ENCODE data around the gene ADAD2. TPM values are rescaled to one million over a fixed set of nuclear protein-coding genes. Genes with fewer than 3 reads are reported as not detected.

ADAD2 gene
- total and polyA plus RNA-seq, 2 donors (not counting 3 experiments of a cell fraction or from before 2014, with no cell fraction given), result 0.04 TPM; not detected in 1

DNA sequence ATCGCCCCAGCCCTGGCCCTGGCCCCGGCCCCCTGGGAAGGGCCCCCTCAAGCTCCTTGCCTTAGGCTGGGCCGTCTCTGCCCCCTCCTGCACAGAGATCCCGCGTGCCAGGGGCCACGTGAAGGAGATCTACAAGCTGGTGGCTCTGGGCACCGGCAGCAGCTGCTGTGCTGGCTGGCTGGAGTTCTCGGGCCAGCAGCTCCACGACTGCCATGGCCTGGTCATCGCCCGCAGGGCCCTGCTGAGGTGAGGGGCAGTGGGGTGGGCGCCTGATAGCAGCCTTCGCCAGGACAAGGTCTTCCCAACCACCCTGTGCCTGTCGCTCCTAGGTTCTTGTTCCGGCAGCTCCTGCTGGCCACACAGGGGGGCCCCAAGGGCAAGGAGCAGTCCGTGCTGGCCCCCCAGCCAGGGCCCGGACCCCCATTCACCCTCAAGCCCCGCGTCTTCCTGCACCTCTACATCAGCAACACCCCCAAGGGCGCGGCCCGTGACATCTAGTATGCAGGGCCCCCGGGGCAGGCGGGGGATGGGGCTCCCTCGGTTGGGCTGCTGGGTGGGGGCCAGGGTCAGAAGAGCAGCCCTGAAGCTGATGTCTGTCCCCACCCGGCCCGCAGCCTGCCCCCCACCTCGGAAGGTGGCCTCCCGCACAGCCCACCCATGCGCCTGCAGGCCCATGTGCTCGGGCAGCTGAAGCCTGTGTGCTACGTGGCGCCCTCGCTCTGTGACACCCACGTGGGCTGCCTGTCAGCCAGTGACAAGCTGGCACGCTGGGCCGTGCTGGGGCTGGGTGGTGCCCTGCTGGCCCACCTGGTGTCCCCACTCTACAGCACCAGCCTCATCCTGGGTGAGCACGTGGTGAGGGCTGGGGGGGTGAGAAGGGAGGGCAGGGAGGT lies 4.5 kb downstream of the ADAD2 start:
- Histone ChIP-seq H3K9ac (replicated peaks; ENCODE audit: extremely low read depth, insufficient read depth, low read length) (no peak overlapping the region), H2AFZ (ENCODE audit: low read depth, low read length) (no peak overlapping the region), H3K27me3 (ENCODE audit: control insufficient read depth in 2 of 2, insufficient read depth in 2 of 2, low read length in 2 of 2) (no peaks in the 10 kb centered on the region), H3K4me1 (ENCODE audit: control insufficient read depth, extremely low read depth, insufficient read depth, low read length) (no peaks in the 10 kb centered on the region), H3K4me3 (replicated peaks in 1 of 3; ENCODE audit: insufficient read depth in 1 of 3, low read depth in 1 of 3, low read length in 3 of 3) (no peak overlapping the region), H3K4me2 (ENCODE audit: insufficient read depth, low read length) (no peak overlapping the region), H3K36me3 (ENCODE audit: control insufficient read depth in 2 of 2, extremely low read depth in 1 of 2, insufficient read depth in 2 of 2, low read length in 2 of 2) (no peaks in the 10 kb centered on the region), H3K79me2 (ENCODE audit: control insufficient read depth, insufficient read depth, low read length) (no peaks in the 10 kb centered on the region), H4K20me1 (replicated peaks; ENCODE audit: control insufficient read depth, extremely low read depth, insufficient read depth, low read length) (no peaks in the 10 kb centered on the region), H3K9me3 (replicated peaks; ENCODE audit: control insufficient read depth, insufficient read depth, low read length) (no peaks in the 10 kb centered on the region), H3K27ac (ENCODE audit: insufficient read depth, low read depth, low read length) (no peak overlapping the region), H3K9me1 (replicated peaks; ENCODE audit: control insufficient read depth, extremely low read depth, insufficient read depth, low read length) (no peaks in the 10 kb centered on the region)
- no peak for FAIRE-seq
- ChIA-PET CTCF (interaction anchor here (2.0 kb wide), 1 partner anchor 9 kb away, joined by 7 read pairs; the partner anchor contains the start of gene TAF1C), POLR2A (no interaction called here)
- TF ChIP-seq MYC (IDR thresholded peaks at IDR 0.05; ENCODE audit: low read depth, low read length), result no peak
- no peak for DNase-seq (ENCODE audit: low read depth, low spot score)
- BruUV-seq (replicated peaks), result no TSS peak
- intact Hi-C loops (cut with micrococcal nuclease) (no loop called here), dilution Hi-C loops (cut with MboI; ENCODE audit: extremely low pct_ligation_motif_present, low sequenced_read_pairs) (no loop called here)

DNA sequence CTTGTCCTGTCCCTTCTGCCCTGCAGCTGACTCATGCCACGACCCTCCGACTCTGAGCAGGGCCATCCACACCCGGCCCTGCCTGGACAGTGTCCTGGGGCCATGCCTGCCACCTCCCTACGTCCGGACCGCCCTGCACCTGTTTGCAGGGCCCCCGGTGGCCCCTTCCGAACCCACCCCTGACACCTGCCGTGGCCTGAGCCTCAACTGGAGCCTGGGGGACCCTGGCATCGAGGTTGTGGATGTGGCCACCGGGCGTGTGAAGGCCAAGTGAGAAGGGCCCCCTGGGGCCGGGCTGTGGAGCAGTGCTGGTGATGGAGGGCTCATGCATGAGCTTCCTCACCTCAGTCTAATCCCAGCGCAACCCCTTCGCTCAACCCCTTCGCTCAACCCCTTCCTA lies 5.1 kb downstream of the ADAD2 start:
- Histone ChIP-seq H3K4me3 (replicated peaks in 1 of 3; ENCODE audit: insufficient read depth in 1 of 3, low read depth in 1 of 3, low read length in 3 of 3) (no peak overlapping the region), H3K4me2 (ENCODE audit: insufficient read depth, low read length) (no peak overlapping the region), H3K27ac (ENCODE audit: insufficient read depth, low read depth, low read length) (no peak overlapping the region), H3K9me3 (replicated peaks; ENCODE audit: control insufficient read depth, insufficient read depth, low read length) (no peaks in the 10 kb centered on the region), H3K79me2 (ENCODE audit: control insufficient read depth, insufficient read depth, low read length) (no peaks in the 10 kb centered on the region), H3K27me3 (ENCODE audit: control insufficient read depth in 2 of 2, insufficient read depth in 2 of 2, low read length in 2 of 2) (no peaks in the 10 kb centered on the region), H3K9ac (replicated peaks; ENCODE audit: extremely low read depth, insufficient read depth, low read length) (no peak overlapping the region), H3K9me1 (replicated peaks; ENCODE audit: control insufficient read depth, extremely low read depth, insufficient read depth, low read length) (no peaks in the 10 kb centered on the region), H3K36me3 (ENCODE audit: control insufficient read depth in 2 of 2, extremely low read depth in 1 of 2, insufficient read depth in 2 of 2, low read length in 2 of 2) (no peaks in the 10 kb centered on the region), H4K20me1 (replicated peaks; ENCODE audit: control insufficient read depth, extremely low read depth, insufficient read depth, low read length) (no peaks in the 10 kb centered on the region), H3K4me1 (ENCODE audit: control insufficient read depth, extremely low read depth, insufficient read depth, low read length) (no peaks in the 10 kb centered on the region), H2AFZ (ENCODE audit: low read depth, low read length) (no peak overlapping the region)
- DNase-seq (ENCODE audit: low read depth, low spot score) (no peak), FAIRE-seq (no peak)
- ChIA-PET CTCF (interaction anchor here (2.0 kb wide), 1 partner anchor 9 kb away, joined by 7 read pairs; the partner anchor contains the start of gene TAF1C), POLR2A (no interaction called here)
- no peak for TF ChIP-seq FOS (IDR thresholded peaks at IDR 0.05; ENCODE audit: borderline replicate concordance, insufficient read depth, low read length)
- no peak for TF ChIP-seq GATA2 (IDR thresholded peaks at IDR 0.05; ENCODE audit: insufficient read depth, insufficient read length, low read depth, low read length)
- no peak for TF ChIP-seq EZH2 (IDR thresholded peaks at IDR 0.05; ENCODE audit: borderline replicate concordance, low read depth, low read length, severe bottlenecking)
- TF ChIP-seq MYC (IDR thresholded peaks at IDR 0.05; ENCODE audit: low read depth, low read length), result no peak
- TF ChIP-seq, protein P1, sequence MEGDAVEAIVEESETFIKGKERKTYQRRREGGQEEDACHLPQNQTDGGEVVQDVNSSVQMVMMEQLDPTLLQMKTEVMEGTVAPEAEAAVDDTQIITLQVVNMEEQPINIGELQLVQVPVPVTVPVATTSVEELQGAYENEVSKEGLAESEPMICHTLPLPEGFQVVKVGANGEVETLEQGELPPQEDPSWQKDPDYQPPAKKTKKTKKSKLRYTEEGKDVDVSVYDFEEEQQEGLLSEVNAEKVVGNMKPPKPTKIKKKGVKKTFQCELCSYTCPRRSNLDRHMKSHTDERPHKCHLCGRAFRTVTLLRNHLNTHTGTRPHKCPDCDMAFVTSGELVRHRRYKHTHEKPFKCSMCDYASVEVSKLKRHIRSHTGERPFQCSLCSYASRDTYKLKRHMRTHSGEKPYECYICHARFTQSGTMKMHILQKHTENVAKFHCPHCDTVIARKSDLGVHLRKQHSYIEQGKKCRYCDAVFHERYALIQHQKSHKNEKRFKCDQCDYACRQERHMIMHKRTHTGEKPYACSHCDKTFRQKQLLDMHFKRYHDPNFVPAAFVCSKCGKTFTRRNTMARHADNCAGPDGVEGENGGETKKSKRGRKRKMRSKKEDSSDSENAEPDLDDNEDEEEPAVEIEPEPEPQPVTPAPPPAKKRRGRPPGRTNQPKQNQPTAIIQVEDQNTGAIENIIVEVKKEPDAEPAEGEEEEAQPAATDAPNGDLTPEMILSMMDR (IDR thresholded peaks at IDR 0.05; ENCODE audit: extremely low read depth in 1 of 2, insufficient read depth in 1 of 2, low read depth in 1 of 2, low read length in 2 of 2), result no peak
- no peak for TF ChIP-seq JUN (IDR thresholded peaks at IDR 0.05; ENCODE audit: borderline replicate concordance, insufficient read depth, insufficient read length, low read depth)
- TF ChIP-seq, protein P2, sequence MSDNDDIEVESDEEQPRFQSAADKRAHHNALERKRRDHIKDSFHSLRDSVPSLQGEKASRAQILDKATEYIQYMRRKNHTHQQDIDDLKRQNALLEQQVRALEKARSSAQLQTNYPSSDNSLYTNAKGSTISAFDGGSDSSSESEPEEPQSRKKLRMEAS (IDR thresholded peaks at IDR 0.05; ENCODE audit: insufficient read depth, insufficient read length), result no peak
- no peak for TF ChIP-seq POLR2A (IDR thresholded peaks at IDR 0.05; ENCODE audit: low read depth, low read length)
- dilution Hi-C loops (cut with MboI; ENCODE audit: extremely low pct_ligation_motif_present, low sequenced_read_pairs), result no loop called here
- intact Hi-C loops (cut with micrococcal nuclease), result no loop called here
- no TSS peak for BruUV-seq (replicated peaks)
